Subcutaneous adipose tissue (tissue), 4 donors: ENCODE data around the gene METAP1D. TPM values are rescaled to one million over a fixed set of nuclear protein-coding genes. Genes with fewer than 3 reads are reported as not detected.

Experiments used
- CTCF ChIP-seq: fragments of 450-650 bp; IDR thresholded peaks from one replicate; pipeline ENCODE4 v1.5.1; 2016; ENCODE audit warnings: low read depth, mild to moderate bottlenecking, control low read depth, antibody characterized with exemption, moderate library complexity
- total RNA-seq, 4 donors: library from RNA; depleted of rRNA; stranded (reverse); fragments of >200 nt; gene quantifications; one replicate each; pipeline ENCODE4 v1.1.0, GENCODE V29; 2016

Gene METAP1D
- total RNA-seq, 4 donors from 2014 or later: 4.8 to 14.3 (median 6.6) TPM

- TF ChIP-seq CTCF: no peak
Observed at GRCh38 chr2:172050479-172051125, 50.8 kb downstream of the METAP1D start.

DNA sequence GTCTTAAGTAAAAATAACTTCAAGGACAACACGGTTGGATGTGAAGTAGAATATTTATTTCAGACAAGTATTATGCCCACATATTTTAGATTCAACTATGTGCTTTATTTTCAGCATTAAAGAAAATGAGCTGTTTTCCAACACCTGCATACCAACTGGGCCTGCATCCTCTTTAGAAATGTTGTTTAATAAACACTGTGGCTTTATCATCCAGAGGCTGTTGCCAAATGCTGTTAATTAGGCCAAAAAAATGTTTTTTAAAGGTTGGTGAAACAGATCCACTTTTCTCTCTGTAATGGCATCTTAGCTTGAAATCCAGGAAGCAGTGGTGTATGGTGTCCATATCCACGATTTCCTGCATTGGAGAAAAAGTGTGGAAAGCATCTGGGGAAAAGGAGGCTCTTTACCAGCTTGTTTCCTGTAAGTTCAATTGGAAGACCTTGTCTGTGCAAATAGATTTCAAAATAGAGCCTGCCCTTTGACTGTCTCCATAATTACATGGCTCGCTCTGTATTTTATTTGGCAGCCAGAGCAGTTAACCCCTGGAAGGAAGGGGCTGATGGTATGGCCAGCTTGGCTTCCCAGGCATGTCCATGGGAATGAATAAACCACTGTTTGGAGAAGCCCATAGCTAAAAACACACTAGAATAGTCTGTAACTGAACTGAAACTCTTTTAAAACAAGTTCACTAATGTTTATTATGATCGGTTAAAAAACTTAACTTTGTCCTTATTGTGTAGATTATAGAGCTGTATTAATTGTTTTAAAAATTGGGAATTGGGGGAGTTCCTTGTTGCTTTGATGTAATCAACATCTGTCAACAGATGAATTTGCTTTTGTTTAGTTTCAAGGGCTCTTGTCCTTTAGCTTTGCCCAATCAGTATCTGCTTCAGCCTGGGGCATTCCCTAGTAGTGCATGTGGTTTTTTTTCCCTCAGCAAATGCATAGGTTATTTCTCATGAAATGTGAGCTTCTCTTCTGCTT is 52.5 kb downstream of the METAP1D start:
- TF ChIP-seq CTCF: no peak

DNA sequence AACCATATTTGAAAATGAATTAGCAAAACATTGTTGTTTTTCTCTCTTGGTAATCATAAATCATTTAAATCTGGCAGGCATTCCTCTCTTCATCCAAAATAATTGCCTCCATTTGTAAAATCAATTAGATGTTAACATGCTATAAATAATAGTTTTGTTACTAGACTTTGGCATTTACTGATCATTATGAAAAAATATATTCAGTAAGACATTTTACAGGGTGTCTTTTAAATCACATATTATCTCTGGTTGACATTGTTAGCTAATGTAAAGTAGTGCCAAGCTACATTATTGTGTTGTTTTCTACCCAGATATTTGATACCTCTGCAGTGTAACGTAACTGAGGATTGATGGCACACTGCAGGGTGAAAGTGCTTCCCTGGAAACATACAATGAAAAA is 53.7 kb downstream of the METAP1D start:
- no peak for TF ChIP-seq CTCF

DNA sequence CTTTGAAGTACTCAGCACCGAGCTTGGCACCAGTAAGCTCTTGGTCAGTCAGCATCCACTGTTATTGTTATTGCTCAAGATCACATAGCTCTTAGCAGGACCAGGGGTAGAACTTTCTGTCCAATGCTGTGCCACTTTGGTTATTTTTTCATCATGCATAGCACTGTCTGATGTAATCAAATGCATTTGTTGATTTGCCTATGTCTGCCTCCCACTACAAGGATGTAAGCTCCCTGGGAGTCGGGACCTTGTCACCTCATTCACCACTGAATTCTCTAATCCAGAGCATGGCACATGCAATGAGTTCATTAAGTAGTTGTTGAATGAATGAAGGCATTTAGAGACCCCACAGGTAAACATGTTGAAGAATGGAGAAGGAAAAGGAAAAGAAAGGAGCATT is 56.5 kb downstream of the METAP1D start:
- no peak for TF ChIP-seq CTCF

GRCh38 chr2:172058660-172059059 is 58.9 kb downstream of the METAP1D start:
- no peak for TF ChIP-seq CTCF

- no peak for TF ChIP-seq CTCF
Observed at GRCh38 chr2:172062402-172063004, 62.8 kb downstream of the METAP1D start.

DNA sequence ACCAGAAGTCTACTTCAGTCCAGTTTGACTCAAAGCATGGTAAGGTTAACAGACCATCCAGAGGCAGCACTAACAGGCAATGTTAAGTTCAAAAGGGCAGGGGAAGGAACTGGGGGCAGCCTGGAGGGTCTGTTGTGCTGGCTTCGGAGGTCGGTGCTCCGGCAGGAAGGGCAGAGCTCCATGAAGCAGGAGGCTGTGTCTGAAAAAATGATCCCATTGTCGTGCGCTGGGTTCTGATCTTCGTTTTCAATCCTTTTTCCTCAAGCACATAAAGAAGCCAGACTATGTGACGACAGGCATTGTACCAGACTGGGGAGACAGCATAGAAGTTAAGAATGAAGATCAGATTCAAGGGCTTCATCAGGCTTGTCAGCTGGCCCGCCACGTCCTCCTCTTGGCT is 63.7 kb downstream of the METAP1D start:
- no peak for TF ChIP-seq CTCF
